Neural cell (in vitro differentiated cells): ENCODE results near the gene AFDN. TPM values are rescaled to one million over a fixed set of nuclear protein-coding genes. Genes with fewer than 3 reads are reported as not detected.

ENCODE experiments used
- H2AFZ ChIP-seq: fragments of 200-600, 300-800 bp; sonication (generic), shearing (Covaris generic); 2 replicates; pipeline ENCODE4 v1.6.0; 2014; ENCODE audit warnings: low read depth, mild to moderate bottlenecking, antibody characterized with exemption, low read length, moderate library complexity
- H3F3A ChIP-seq: fragments of 200-600 bp; shearing (Covaris generic); 2 replicates; pipeline ENCODE4 v1.6.1; 2016; ENCODE audit warnings: mild to moderate bottlenecking, moderate library complexity, mixed read lengths, antibody characterized with exemption, low read length; ENCODE audit not compliant: insufficient read depth, poor library complexity, severe bottlenecking
- H3K27ac ChIP-seq: fragments of 200-600, 300-800 bp; sonication (generic), shearing (Covaris generic); 2 replicates; pipeline ENCODE4 v1.5.1; 2014; ENCODE audit warnings: mild to moderate bottlenecking, low read length, moderate library complexity
- H3K27me3 ChIP-seq: fragments of 300-800, 200-600 bp; sonication (generic), shearing (Covaris generic); 2 replicates; pipeline ENCODE4 v1.6.0; 2014; ENCODE audit warnings: mild to moderate bottlenecking, low read depth, low read length, moderate library complexity; ENCODE audit not compliant: insufficient read depth
- H3K36me3 ChIP-seq: fragments of 300-800, 200-600 bp; sonication (generic), shearing (Covaris generic); 2 replicates; pipeline ENCODE4 v1.5.1; 2014; ENCODE audit warnings: mild to moderate bottlenecking, antibody characterized with exemption, low read length, moderate library complexity; ENCODE audit not compliant: insufficient read depth
- H3K4me2 ChIP-seq: fragments of 300-800, 200-600 bp; sonication (generic), shearing (Covaris generic); 2 replicates; pipeline ENCODE4 v1.6.0; 2014; ENCODE audit warnings: mild to moderate bottlenecking, low read length
- H3K4me3 ChIP-seq: fragments of 300-800, 200-600 bp; sonication (generic), shearing (Covaris generic); 2 replicates; pipeline ENCODE4 v1.5.1; 2014; ENCODE audit warnings: mild to moderate bottlenecking, low read length, moderate library complexity
- H3K79me2 ChIP-seq: fragments of 200-600 bp; shearing (Covaris generic); replicated peaks from 2 replicates; pipeline ENCODE4 v1.6.0; 2014; ENCODE audit warnings: mild to moderate bottlenecking, low read length, moderate library complexity; ENCODE audit not compliant: insufficient read depth
- H3K9ac ChIP-seq: fragments of 300-800, 200-600 bp; sonication (generic), shearing (Covaris generic); 2 replicates; pipeline ENCODE4 v1.6.1; 2016; ENCODE audit warnings: mild to moderate bottlenecking, low read length, mixed read lengths
- H3K9me2 ChIP-seq: fragments of 200-600 bp; shearing (Covaris generic); 2 replicates; pipeline ENCODE4 v1.6.1; 2016; ENCODE audit warnings: mild to moderate bottlenecking, low read length, mixed read lengths; ENCODE audit not compliant: insufficient read depth
- H3K9me3 ChIP-seq: fragments of 200-600, 300-800 bp; sonication (generic), shearing (Covaris generic); 2 replicates; pipeline ENCODE4 v1.6.1; 2016; ENCODE audit warnings: mild to moderate bottlenecking, mixed run types, low read length, moderate library complexity, mixed read lengths
- H4K20me1 ChIP-seq: fragments of 200-600 bp; shearing (Covaris generic); 2 replicates; pipeline ENCODE4 v1.6.1; 2016; ENCODE audit warnings: mild to moderate bottlenecking, mixed run types; ENCODE audit not compliant: insufficient read depth
- EP300 ChIP-seq: fragments of 450-650 bp; conservative IDR thresholded peaks from 2 replicates; pipeline ENCODE4 v1.6.1; 2014; ENCODE audit warnings: antibody characterized with exemption, mild to moderate bottlenecking, moderate library complexity; ENCODE audit not compliant: poor library complexity, severe bottlenecking
- EZH2 ChIP-seq: fragments of 200-600, 300-800 bp; shearing (Covaris generic), sonication (generic); IDR thresholded peaks from 2 replicates; pipeline ENCODE4 v1.6.1; 2014; ENCODE audit warnings: antibody characterized with exemption, low read length, borderline replicate concordance, mild to moderate bottlenecking; ENCODE audit not compliant: insufficient read depth, poor library complexity, severe bottlenecking
- MXI1 ChIP-seq: fragments of 450-650 bp; conservative IDR thresholded peaks from 2 replicates; pipeline ENCODE4 v1.6.1; 2014; ENCODE audit warnings: antibody characterized with exemption, mild to moderate bottlenecking; ENCODE audit not compliant: poor library complexity, severe bottlenecking
- RAD21 ChIP-seq: fragments of 450-650 bp; conservative IDR thresholded peaks from 2 replicates; pipeline ENCODE4 v1.6.1; 2014; ENCODE audit warnings: antibody characterized with exemption, mild to moderate bottlenecking, moderate library complexity
- SMC3 ChIP-seq: fragments of 450-650 bp; conservative IDR thresholded peaks from 2 replicates; pipeline ENCODE4 v1.6.1; 2014; ENCODE audit warnings: antibody characterized with exemption, mild to moderate bottlenecking, moderate library complexity; ENCODE audit not compliant: poor library complexity
- TAF1 ChIP-seq: IDR thresholded peaks from 2 replicates; pipeline ENCODE4 v1.6.1; 2012; ENCODE audit warnings: low read depth
- polyA plus RNA-seq: library from polyadenylated mRNA; depleted of rRNA; stranded (reverse); fragments of >200 nt; gene quantifications from 2 replicates; pipeline ENCODE4 v1.2.3, GENCODE V29; 2014
- TF ChIP-seq, protein P1 (sequence below): IDR thresholded peaks from 2 replicates; pipeline ENCODE4 v1.6.1; 2012; ENCODE audit warnings: borderline replicate concordance
- TF ChIP-seq, protein P2 (sequence below): fragments of 450-650 bp; IDR thresholded peaks from 2 replicates; pipeline ENCODE4 v1.5.1; 2014; ENCODE audit warnings: antibody characterized with exemption, mild to moderate bottlenecking, moderate library complexity; ENCODE audit not compliant: poor library complexity, severe bottlenecking

Gene AFDN
- polyA plus RNA-seq, 1 donor from 2014 or later, result 193 TPM

DNA sequence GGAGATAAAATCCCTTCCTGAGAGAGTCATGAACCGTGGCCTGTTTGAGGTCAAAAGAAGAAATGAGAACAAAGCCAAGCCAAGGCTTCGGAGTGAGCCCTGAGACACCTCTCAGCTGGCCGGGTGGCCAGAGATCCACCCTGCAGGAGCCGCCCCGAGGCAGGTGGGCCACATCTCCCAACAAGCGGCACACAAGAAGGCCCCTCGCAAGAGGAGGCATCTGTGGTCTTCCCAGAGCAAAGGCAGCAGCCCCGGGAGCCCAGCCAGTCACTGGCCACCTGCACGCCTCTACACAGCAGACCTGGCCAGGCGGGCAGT lies 30.9 kb upstream of the AFDN start:
- no peaks in the 10 kb centered on the region for H4K20me1 ChIP-seq
- H3K9ac ChIP-seq, result no peak overlapping the region
- no peaks in the 10 kb centered on the region for H3K9me3 ChIP-seq
- H3K36me3 ChIP-seq, result no peaks in the 10 kb centered on the region
- no peaks in the 10 kb centered on the region for H3K27me3 ChIP-seq
- no peak overlapping the region for H3K27ac ChIP-seq
- no peak overlapping the region for H3K4me3 ChIP-seq
- no peak overlapping the region for H3K4me2 ChIP-seq
- no peaks in the 10 kb centered on the region for H3K79me2 ChIP-seq
- no peak overlapping the region for H2AFZ ChIP-seq
- TF ChIP-seq SMC3 (no peak), EZH2 (no peak), EP300 (no peak), TAF1 (no peak), MXI1 (no peak)
- TF ChIP-seq, protein P1, sequence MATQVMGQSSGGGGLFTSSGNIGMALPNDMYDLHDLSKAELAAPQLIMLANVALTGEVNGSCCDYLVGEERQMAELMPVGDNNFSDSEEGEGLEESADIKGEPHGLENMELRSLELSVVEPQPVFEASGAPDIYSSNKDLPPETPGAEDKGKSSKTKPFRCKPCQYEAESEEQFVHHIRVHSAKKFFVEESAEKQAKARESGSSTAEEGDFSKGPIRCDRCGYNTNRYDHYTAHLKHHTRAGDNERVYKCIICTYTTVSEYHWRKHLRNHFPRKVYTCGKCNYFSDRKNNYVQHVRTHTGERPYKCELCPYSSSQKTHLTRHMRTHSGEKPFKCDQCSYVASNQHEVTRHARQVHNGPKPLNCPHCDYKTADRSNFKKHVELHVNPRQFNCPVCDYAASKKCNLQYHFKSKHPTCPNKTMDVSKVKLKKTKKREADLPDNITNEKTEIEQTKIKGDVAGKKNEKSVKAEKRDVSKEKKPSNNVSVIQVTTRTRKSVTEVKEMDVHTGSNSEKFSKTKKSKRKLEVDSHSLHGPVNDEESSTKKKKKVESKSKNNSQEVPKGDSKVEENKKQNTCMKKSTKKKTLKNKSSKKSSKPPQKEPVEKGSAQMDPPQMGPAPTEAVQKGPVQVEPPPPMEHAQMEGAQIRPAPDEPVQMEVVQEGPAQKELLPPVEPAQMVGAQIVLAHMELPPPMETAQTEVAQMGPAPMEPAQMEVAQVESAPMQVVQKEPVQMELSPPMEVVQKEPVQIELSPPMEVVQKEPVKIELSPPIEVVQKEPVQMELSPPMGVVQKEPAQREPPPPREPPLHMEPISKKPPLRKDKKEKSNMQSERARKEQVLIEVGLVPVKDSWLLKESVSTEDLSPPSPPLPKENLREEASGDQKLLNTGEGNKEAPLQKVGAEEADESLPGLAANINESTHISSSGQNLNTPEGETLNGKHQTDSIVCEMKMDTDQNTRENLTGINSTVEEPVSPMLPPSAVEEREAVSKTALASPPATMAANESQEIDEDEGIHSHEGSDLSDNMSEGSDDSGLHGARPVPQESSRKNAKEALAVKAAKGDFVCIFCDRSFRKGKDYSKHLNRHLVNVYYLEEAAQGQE, result no peak
- TF ChIP-seq, protein P2, sequence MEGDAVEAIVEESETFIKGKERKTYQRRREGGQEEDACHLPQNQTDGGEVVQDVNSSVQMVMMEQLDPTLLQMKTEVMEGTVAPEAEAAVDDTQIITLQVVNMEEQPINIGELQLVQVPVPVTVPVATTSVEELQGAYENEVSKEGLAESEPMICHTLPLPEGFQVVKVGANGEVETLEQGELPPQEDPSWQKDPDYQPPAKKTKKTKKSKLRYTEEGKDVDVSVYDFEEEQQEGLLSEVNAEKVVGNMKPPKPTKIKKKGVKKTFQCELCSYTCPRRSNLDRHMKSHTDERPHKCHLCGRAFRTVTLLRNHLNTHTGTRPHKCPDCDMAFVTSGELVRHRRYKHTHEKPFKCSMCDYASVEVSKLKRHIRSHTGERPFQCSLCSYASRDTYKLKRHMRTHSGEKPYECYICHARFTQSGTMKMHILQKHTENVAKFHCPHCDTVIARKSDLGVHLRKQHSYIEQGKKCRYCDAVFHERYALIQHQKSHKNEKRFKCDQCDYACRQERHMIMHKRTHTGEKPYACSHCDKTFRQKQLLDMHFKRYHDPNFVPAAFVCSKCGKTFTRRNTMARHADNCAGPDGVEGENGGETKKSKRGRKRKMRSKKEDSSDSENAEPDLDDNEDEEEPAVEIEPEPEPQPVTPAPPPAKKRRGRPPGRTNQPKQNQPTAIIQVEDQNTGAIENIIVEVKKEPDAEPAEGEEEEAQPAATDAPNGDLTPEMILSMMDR, result no peak
- no peaks in the 10 kb centered on the region for H3K9me2 ChIP-seq
- no peaks in the 10 kb centered on the region for H3F3A ChIP-seq

DNA sequence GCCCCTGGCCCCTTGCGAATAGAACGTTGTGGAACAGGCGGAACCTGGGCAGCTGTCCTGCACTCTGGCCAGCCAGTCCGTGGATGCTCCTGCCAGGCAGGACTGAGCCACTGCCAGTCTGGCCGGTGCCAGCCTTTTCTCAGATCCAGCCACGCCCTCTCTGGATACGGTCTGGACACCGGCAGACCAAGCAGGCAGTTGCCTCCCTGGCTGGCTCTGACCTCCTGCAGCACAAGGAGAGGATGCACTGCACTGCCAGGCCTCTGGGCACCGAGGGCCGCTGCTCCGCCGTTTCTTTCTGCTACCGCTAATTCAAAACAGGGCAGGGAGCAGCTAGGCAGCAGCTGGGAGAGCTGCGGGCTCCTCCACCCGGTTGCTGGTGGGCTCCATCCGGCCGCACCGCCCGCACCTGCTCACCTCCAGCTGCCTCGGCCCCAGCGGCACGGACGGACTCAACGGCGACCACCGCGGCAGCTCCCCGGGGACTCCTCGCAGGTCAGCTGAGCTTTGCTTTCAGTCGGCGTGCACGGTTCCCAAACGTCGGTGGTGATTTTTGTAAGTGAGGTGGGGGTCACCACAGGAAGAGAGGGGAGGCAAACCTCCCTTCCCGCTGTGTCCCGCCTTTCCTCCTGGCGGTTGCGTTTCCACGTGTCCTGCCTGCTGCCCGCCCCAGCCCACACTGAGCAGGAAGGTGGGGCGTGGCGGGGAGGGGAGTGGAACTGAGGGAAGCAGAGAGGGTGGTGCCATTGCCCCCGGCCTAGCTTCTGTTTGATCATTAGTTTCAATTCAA lies 30.3 kb upstream of the AFDN start:
- Histone ChIP-seq H3K4me3 (no peak overlapping the region), H3K9ac (no peak overlapping the region), H3K4me2 (no peak overlapping the region), H3K9me3 (no peaks in the 10 kb centered on the region), H2AFZ (no peak overlapping the region), H3K27me3 (no peaks in the 10 kb centered on the region), H3K27ac (no peak overlapping the region), H3K36me3 (no peaks in the 10 kb centered on the region), H4K20me1 (no peaks in the 10 kb centered on the region), H3K9me2 (no peaks in the 10 kb centered on the region), H3K79me2 (no peaks in the 10 kb centered on the region), H3F3A (no peaks in the 10 kb centered on the region)
- no peak for TF ChIP-seq RAD21
